Lung microvascular endothelial cell (primary cell): ENCODE results near the gene MESD. TPM values are rescaled to one million over a fixed set of nuclear protein-coding genes. Genes with fewer than 3 reads are reported as not detected.
A peak's percentile ranks its signal among the peaks of the same experiment; 100 is the strongest.

Experiments
- DNase-seq, 2 donors: peaks; one replicate each; pipeline versions ENCODE4 v3.0.0 to v3.0.0-alpha.2; 2010; ENCODE audit warnings: low read depth in 2 of 2
- total RNA-seq: library from RNA; depleted of rRNA; stranded (reverse); fragments of >200 nt; gene quantifications from 2 replicates; pipeline ENCODE4 v1.2.1, GENCODE V29; 2014

Gene MESD
- total RNA-seq, 1 donor from 2014 or later = 13.3 TPM

- no peak for DNase-seq
Measured at GRCh38 chr15:80911821-80912220, 77.8 kb downstream of the MESD start.

GRCh38 chr15:80906159-80906766 is 83.4 kb downstream of the MESD start:
- no peak for DNase-seq

GRCh38 chr15:80904998-80905397 is 84.6 kb downstream of the MESD start:
- DNase-seq = peak in 1 of 2 donors; percentile 56

DNA sequence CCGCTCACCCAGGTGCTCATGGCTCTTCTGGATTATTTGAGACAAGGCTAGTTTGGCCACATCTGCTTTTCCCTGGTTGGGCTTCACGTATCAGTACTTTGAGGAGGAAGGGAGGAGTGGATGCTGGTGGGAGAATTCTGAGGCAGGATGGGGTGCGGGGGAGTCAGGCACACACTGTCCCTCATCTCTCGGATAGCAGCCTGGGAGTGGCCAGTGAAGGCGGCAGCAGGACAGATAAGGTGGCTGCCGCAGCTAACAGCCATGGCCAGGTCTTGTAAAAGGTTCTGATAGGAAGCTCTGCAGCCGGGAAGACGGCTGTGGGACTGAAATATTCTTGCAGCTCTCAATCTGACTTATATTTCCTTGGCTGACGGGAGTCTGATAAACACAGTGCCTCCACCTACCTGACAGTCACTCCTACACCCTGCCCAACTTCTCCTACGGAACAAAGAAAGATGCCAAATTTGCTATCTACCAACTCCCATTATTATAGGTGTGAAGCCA is 87.3 kb downstream of the MESD start:
- DNase-seq = no peak

DNA sequence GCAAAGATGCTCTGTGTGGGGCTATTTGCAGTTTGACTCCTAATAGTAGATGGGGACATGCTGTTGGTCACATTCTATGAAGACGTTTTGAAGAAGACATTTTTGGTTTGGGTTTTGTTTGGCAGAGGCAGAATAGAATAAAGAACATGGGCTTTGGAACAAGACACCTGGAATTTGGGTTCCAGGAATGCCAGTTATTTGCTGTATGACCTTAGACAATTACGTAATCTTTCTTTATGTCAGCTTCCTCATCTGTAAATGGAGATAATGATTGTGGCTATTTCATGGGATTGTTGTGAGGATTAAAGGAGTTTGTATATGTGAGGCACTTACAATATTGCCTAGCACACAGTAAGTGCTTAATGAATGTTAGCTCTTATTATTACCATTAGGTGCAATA is 91.6 kb downstream of the MESD start:
- DNase-seq = no peak

Other genes starting within 250 kb of the MESD start
- gene CEMIP, start 210.4 kb downstream of the MESD start, total RNA-seq = under 0.01 and 0.22 TPM in 2 replicates
- gene TLNRD1, start 11.1 kb upstream of the MESD start, total RNA-seq = 7.0 and 9.9 TPM in 2 replicates
- 0.20 and 0.44 TPM in 2 replicates for gene CFAP161, start 144.5 kb upstream of the MESD start, total RNA-seq
- gene IL16, start 207.1 kb upstream of the MESD start, total RNA-seq = 0.99 and 1.5 TPM in 2 replicates